Esophagus muscularis mucosa (tissue), 3 donors: ENCODE results near the gene TENT5A.

Experiments
- CTCF ChIP-seq, 3 experiments: fragments of 200-600 bp in 2 of 3; fragments of 450-650 bp in 1 of 3; sonication (generic) in 2 of 3; IDR thresholded peaks; one replicate each; pipeline ENCODE4 v1.5.1; 2017 to 2019; ENCODE audit warnings: antibody characterized with exemption in 3 of 3, mild to moderate bottlenecking in 2 of 3, moderate library complexity in 1 of 3
- POLR2A ChIP-seq: fragments of 450-650 bp; IDR thresholded peaks from one replicate; pipeline ENCODE4 v1.6.1; 2017; ENCODE audit warnings: antibody characterized with exemption, moderate library complexity, mild to moderate bottlenecking, low read depth

- no peak for TF ChIP-seq CTCF (IDR thresholded peaks at IDR 0.05)
- no peak for TF ChIP-seq POLR2A
Measured at GRCh38 chr6:81704700-81705099, 47.8 kb downstream of the TENT5A start.
